GM04504 (cell line): Measurements from ENCODE around the gene TOGARAM2.
A peak's percentile ranks its signal among the peaks of the same experiment; 100 is the strongest.

Experiments
- DNase-seq: peaks from one replicate; pipeline ENCODE4 v3.0.0-alpha.2; 2012; ENCODE audit warnings: low read depth

The TOGARAM2 gene

GRCh38 chr2:29055601-29056000 is 74.5 kb downstream of the TOGARAM2 start:
- no peak for DNase-seq

GRCh38 chr2:29056452-29056851 is 75.4 kb downstream of the TOGARAM2 start:
- DNase-seq, result no peak

GRCh38 chr2:29057006-29057405 is 75.9 kb downstream of the TOGARAM2 start:
- DNase-seq, result no peak

- DNase-seq, result no peak
Measured at GRCh38 chr2:29059624-29060023, 78.5 kb downstream of the TOGARAM2 start.

- DNase-seq, result no peak
Measured at GRCh38 chr2:29060441-29060840, 79.3 kb downstream of the TOGARAM2 start.

GRCh38 chr2:29061176-29061575 is 80.1 kb downstream of the TOGARAM2 start:
- no peak for DNase-seq

GRCh38 chr2:29061616-29062015 is 80.5 kb downstream of the TOGARAM2 start:
- DNase-seq, result no peak

- DNase-seq, result no peak
Measured at GRCh38 chr2:29062371-29062770, 81.3 kb downstream of the TOGARAM2 start.

GRCh38 chr2:29063056-29063455 is 82.0 kb downstream of the TOGARAM2 start:
- DNase-seq, result no peak

- DNase-seq, result peak; percentile 28
Measured at GRCh38 chr2:29063646-29064345, 82.7 kb downstream of the TOGARAM2 start.

- DNase-seq, result no peak
Measured at GRCh38 chr2:29064346-29064715, 83.2 kb downstream of the TOGARAM2 start.

- DNase-seq, result no peak
Measured at GRCh38 chr2:29064746-29065067, 83.6 kb downstream of the TOGARAM2 start.

- no peak for DNase-seq
Measured at GRCh38 chr2:29065068-29065811, 84.1 kb downstream of the TOGARAM2 start.

GRCh38 chr2:29066271-29066860 is 85.3 kb downstream of the TOGARAM2 start:
- no peak for DNase-seq

GRCh38 chr2:29066997-29067605 is 86.0 kb downstream of the TOGARAM2 start:
- no peak for DNase-seq

GRCh38 chr2:29068513-29068912 is 87.4 kb downstream of the TOGARAM2 start:
- DNase-seq, result no peak

- no peak for DNase-seq
Measured at GRCh38 chr2:29070526-29070925, 89.4 kb downstream of the TOGARAM2 start.

GRCh38 chr2:29071032-29071975 is 90.2 kb downstream of the TOGARAM2 start:
- no peak for DNase-seq

GRCh38 chr2:29072251-29072650 is 91.2 kb downstream of the TOGARAM2 start:
- no peak for DNase-seq

GRCh38 chr2:29072971-29073725 is 92.0 kb downstream of the TOGARAM2 start:
- no peak for DNase-seq

GRCh38 chr2:29073933-29074332 is 92.8 kb downstream of the TOGARAM2 start:
- DNase-seq, result no peak
